DMS153 treated with DMSO at 0.1 percent for 48 hours (cell line): Measurements from ENCODE around the gene TTLL4.
"Not testable (repeated sequence)": the region's sequence is repeated elsewhere in the genome, so short reads cannot be mapped to it uniquely, and the experiment has no call there.

Experiments
- DNase-seq: peaks from one replicate; lab custom pipeline; 2025; ENCODE audit not compliant: unreplicated experiment; lab: John Stamatoyannopoulos, UW

TTLL4 gene

DNA sequence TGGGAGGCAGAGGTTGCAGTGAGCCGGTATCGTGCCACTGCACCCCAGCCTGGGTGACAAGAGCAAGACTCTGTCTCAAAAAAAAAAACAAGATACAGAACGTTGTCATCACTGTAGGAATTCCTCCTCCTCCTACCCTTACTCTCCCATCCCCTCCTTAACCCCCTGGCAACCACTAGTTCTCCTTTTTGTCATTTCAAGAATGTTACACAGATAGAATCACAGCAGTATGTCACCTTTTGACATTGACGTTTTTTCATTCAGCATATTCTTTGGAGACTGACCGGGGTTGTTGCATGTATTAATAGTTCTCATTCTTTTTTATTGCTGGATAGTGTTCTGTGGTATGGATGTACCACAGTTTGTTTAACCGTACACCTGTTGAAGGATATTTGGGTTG, 32.4 kb downstream of the TTLL4 start:
- no peak for DNase-seq

DNA sequence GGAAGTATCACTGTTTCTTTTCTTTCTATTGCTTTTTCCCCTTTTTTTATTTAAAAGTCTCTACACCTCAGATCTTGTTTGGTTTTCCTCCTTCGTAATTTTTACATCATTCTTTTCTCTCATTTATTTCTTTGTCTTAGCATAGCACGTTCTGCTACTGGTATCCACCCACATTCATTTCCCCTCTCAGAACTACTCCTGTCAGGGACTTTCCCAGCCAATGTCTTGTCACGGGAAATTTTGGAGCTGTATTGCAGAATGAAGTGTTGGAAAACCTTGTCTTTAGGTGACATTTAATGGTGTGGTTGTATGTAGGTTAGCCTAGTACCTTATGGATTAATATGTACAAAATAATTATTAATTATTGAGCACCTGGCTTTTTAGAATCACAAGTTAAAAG, 34.0 kb downstream of the TTLL4 start:
- DNase-seq, result no peak

DNA sequence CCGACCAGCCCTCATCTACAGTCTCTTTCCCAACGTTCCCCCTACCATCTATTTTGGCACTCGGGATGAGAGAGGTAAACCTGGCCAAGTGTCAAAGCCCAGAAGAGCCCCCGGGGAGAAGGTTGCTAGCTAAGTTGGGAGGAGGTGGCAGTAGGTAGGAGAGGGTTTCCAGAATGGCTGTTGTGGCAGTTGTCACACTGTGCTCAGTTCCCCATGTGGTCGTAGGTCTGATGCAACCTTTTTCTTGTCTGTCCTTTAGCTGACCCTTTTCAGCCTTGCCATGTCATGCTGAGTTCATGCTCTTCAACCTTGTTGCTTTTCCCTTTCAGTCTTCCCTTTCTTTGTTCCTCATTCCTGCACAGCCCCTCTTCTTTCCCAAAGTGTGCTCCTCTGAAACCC, 34.5 kb downstream of the TTLL4 start:
- no peak for DNase-seq

DNA sequence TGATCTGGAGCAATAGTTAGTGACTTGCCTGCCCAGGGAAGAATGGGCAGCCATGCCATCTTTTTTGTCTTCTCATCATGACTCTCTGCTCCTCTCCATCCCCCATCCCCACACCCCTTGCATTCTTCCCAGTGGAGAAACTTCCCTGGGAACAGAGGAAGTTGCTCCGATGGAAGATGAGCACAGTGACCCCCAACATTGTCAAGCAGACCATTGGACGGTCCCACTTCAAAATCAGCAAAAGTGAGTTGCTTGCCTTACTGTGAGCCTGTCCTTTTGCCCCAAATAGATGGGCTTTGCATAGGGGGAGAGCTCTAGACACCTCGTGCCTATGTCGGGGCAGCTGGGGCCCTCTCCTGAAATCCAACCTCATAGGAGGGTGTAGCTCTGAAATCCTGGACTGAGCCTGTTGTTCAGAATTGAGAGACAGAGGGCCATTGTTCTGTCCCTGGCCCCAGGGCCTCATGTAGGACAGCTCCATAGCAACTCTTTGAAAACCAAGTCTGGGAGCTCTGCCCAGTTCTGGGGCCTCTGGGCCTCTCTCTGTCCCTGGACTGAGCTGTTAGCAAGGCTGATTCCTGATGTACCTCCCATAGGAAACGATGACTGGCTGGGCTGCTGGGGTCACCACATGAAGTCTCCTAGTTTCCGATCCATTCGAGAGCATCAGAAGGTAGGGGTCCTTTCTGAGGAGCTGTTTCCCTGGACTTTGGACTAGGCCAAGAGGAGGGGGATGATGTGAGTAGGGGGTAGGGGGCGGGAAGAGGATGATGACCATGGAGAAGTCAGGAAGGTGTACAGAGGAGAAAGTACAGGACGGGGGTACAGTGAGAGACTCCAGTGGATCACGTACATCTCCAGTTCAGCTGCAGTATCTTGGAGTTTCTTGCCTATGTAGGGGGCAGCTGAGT, 35.2 kb downstream of the TTLL4 start:
- no peak for DNase-seq

DNA sequence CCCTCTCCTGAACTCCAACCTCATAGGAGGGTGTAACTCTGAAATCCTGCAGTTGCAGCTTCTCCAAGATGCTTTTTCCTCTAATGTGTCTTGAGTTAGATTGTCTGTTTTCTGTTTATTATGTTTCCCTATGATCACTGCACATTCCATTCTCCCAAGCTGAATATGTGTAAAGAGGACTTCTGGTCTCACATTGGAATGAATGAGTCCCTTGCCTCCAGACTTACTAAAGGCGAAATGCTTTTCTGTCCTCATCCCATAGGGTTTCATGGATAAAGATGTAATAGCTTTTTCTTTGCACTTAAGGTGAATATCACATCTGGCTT, 35.8 kb downstream of the TTLL4 start:
- no peak for DNase-seq

DNA sequence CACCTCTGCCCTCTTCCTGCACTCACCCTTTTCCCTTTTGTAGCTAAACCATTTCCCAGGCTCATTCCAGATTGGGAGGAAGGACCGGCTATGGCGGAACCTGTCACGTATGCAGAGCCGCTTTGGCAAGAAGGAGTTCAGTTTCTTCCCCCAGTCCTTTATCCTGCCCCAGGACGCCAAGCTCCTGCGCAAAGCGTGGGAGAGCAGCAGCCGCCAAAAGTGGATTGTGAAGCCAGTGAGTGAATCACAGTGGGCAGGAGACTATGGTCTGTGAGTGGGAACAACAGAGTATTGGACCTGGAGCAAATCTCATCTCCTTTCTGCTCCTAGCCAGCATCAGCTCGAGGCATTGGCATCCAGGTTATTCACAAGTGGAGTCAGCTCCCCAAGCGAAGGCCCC, 36.3 kb downstream of the TTLL4 start:
- DNase-seq, result no peak

DNA sequence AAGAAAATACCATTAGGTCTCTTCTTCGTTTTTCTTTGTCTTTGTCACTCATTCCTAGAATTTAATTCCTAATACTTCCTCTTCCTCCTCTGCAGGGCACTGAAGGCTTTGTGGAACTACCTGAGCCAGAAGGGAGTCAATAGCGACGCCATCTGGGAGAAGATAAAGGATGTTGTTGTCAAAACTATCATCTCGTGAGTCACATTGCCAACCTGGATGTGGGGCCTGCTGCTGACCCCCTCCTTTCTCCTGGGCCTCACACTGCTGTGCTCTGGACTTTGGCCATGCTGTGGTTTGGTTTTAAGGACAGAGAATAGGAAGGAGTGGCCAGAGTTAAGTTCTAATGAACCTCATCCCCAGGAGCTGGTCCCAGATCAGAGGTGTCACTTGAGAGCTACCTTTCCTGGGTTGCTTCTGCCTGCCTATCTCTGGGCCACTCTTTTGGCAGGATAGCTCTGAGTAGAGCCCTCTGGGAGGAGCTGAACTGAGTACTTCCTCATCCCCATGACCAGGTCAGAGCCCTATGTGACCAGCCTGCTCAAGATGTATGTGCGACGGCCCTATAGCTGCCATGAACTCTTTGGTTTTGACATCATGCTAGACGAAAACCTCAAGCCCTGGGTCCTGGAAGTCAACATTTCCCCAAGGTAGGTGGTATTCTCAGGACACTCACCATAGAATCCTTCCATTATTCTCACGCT, 38.3 kb downstream of the TTLL4 start:
- no peak for DNase-seq

DNA sequence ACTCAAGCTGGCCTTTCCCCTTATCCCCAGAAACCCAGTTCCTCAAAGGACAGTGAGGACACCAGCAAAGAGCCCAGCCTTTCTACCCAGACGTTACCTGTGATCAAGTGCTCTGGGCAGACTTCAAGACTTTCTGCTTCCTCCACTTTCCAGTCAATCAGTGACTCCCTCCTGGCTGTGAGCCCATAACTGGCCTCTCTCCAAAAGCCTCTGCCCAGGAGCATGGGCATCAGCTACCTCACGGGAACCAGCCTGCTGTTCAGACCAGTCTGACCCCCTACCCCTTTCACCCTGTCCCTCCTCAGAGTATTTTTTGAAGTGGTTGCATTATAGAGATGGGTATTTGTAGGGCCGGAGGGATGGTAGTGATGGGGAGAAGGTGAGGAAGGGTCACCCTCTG, 43.6 kb downstream of the TTLL4 start:
- DNase-seq, result no peak

DNA sequence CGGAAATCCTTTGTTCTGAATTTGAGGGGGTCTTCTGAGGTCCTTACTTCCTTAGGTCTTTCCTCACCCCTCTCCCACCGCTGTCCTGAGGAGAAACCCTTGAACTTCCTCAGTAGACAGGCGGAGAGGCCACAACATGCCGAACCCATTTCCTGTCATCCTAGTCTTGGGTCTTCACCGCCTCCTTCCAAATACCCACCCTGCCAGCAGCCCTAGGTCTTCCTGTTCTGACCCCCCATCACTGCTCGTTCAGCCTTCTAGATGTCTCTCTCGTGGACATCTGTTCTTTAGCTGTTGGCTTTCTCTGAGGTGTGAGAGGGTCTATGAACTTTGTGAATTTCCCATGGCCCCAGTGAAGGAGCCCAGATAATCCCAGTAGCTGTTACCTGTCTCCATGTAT, 44.1 kb downstream of the TTLL4 start:
- DNase-seq, result no peak

DNA sequence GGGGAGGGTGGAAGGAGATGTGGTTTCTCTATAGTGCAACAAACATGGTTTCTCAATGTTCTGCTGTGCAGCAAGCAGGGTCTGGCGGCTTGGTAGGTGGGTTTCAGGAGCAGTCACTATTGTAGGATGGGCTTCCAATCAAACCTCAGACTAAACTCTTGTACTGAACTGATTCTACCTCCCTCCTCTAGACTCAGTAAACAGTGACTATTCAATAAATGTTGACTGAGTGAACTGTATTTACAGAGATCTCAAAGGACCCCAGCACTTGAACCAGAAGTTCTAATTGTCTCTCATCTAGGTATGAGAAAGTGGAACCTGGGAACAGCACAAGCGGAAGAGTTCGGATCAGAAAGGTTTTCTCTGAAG, 44.5 kb downstream of the TTLL4 start:
- DNase-seq, result no peak

DNA sequence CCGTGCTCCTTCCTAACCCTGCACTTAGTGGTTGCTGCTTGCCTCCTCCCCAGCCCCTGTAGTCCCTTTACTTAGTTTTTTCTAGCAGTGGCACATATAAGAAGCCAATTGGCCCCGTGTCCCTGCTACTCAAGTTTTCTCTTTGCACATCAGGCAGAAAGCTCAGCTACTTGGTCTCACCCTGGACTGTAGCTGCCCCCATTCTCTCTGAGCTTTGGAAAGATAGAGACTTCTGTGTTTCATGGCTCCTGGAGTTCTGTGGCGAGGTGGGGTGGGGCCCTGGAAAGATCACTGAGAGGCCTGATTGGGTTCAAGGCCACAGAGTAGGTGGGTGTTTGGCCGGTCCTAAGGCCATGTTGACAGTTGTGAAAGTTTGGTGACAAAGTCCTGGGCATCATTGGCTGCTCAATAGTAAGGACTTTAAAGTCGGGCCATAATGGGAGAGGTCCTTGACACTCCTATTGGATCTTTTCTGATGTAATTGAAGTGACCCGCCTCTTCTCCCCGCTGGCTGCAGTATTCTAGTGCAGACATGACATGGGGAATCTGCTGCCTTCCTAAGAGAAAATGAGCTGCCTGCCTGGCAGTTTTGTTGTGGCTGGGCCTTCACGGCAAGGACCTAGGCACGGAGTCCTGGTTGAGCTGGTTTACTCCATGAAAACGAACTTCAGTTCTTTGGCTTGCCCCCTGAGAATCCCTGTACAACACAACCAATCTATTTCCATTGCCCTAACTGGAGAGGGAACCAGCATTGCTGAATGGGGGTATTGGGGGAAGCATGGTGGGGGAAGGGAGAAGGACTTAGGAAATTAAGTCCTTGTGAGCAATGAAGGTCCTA, 45.2 kb downstream of the TTLL4 start:
- no peak for DNase-seq

DNA sequence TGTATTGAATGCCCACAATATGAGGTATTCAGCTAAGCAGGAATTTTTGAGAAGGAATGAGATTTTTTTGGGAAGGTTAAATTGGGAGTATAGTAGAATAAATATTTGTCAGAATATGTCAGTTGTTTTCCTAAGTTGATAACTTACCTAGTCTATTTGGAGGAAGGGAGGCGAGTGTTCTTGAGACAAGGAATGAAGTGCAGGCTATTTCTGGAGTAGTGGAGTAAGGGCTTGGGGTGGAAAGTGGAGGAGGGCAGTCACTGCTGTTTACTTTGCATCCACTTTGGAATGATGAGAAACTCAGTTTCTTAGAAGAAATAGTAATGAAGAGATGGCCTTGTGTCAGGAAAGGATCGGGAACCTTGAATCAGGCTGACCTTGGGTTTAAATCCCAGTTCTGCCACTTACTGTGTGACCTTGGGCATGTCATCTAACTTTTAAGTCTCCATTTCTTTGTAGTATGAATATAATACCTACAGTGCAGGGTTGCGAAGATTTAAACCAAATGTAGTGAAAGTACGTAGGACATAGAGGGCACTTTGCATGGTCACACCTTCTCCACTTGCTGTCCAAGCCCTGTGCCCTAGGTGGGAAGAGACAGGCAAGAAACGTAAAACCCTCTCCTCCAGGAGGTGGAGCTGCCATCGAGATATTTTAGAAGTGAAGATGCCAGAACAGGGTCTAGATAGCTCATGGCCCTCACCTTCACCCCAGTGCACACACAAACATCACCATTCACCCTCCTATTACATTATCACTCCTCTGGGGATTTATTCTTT, 46.2 kb downstream of the TTLL4 start:
- no peak for DNase-seq

DNA sequence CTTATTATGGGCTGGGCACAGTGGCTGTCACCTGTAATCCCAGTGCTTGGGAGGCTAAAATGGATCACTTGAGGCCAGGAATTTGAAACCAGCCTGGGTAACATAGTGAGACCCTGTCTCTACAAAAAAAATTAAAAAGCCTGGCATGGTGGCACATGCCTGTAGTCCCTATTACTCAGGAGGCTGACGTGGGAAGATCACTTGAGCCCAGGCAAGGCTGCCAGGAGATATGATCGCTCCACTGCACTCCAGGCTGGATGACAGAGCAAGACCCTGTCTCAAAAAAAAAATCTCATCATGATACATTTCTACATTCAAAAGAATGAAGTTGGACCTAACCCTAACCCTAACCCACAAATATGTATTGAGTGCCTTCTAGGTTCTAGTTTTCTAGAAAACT, 51.2 kb downstream of the TTLL4 start:
- DNase-seq, result no peak

DNA sequence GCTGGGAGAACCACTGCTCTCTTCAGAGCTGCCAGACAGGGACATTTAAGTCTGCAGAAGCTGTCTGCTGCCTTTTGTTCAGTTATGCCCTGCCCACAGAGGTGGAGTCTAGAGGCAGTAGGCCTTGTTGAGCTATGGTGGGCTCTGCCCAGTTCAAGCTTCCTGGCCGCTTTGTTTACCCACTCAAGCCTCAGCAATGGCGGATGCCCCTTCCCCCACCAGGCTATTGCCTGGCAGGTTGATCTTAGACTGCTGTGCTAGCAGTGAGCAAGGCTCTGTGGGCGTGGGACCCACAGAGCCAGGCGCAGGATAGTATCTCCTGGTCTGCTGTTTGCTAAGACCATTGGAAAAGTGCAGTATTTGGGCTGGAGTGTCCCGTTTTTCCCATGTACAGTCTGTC, 62.1 kb downstream of the TTLL4 start:
- DNase-seq, result not testable (repeated sequence)

DNA sequence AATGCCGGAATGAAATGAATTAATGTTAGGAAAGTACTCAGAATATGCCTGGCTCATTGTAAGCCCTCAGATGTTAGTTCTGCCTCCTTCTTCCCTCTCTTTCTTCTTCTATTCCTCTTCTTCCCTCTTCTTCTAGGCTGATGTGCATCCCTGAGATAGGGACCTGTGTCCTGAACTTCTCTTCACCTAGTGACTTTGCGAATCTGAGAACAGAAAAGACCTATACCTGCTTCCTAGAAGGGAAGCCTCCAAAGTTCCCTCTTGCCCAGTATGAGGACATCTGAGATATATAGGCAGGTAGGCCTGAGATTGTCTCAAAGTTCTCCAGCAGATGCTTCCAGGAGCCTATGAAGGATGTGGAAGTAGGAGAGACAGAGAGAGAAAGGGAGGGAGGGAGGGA, 63.2 kb downstream of the TTLL4 start:
- no peak for DNase-seq

DNA sequence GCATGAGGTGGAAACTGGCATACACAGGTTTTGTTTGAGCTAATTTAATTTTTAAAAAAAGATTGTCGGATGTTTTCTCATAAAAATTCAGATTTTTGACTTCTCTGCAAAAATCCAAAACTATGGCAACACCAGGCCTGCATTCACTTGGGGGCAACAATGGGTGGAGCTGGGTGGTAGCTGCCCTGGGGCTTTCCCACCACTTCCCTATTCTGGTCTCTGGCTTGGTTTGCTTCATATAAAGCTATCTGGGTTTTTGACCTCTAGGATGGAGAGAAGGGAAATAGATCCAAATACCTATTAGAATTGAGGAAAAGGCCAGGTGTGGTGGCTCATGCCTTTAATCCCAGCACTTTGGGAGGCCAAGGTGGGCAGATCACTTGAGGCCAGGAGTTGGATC, 65.9 kb downstream of the TTLL4 start:
- no peak for DNase-seq

DNA sequence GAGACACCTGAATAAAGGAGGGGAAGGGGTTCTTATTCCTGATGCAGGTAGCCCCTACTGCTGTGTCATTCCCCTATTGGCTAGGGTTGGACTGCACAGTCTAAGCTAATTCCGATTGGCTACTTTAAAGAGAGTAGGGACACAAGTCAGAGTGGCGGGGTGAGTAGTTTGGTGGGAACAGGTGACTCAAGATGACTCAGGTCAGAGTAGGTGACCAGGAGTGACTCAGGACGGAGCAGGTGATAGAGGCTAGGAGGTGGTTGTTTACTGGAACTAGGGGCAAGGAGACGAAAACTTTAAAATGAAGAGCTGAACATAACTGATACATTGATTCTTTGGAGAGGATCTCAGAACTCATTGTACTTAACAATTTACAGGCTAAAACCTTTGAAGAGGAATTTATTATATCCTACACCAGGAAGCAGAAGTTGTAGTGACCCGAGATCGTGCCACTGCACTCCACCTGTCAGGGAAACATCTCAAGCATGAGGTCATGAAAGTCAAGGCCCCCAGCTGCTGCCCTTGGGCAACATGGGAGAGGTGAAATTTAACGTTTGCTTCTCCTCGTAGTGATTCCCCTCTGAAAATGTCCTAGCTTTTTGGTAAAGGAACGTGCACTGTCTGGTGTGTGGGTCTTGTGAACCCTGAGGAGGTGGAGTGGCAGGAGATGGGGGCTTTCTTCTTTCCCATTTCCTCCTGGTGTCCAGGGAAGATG, 66.8 kb downstream of the TTLL4 start:
- DNase-seq, result no peak

DNA sequence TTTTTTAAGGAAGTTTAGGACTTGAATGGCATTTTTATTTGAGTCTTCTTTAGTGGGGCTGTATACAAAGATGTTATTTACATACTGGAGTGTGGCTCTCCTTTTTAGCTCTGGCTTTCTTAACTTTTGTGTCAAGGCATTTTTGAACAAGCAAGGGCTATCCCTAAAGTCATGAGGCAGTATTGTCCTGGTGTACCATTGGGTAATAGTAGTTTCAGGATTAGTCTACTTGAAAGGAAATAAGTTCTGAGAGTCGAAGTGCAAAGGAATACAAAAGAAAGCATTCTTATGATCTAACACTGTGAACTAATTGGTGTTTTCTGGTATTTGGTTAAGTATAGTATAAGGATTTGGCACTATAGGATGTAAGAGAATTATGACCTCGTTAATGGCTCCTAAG, 69.4 kb downstream of the TTLL4 start:
- DNase-seq, result no peak

DNA sequence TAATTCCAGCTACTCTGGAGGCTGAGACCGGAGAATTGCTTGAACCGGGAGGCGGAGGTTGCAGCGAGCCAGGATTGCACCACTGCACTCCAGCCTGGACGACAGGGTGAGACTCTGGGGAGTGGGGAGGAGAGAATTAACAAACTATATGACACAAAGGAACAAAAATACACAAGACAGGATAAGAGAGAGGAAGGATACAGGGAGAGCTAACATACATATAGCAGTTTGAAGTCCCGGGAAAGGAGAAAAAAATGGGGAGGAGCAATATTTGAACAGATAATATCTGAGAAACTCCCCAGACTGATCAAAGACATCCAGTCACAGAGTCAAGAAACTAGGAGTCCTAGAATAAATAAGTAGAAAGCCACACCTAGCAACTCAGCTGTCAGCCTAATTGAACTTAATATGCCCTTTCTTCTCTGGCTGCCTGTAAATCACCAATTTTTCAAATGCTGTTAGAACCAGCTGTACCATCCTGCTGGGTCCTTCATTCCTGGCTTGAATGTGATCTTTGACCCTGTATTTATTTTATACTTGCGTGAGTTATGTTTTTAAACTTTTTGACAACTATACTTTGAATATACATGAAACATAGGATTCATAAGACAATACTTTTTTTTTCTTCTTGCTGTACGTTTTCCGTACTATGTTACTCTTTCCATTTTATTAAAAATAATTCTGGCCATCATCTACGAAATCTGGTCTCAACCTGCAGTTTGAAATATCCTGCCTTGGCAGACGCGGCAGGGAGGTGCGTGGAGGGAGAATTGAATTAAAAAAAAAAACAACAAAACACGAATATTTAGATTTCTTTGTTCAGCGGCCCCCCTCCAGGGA, 70.4 kb downstream of the TTLL4 start:
- DNase-seq, result no peak
